Measurements from ENCODE around the gene WDPCP. TPM values are rescaled to one million over a fixed set of nuclear protein-coding genes. Genes with fewer than 3 reads are reported as not detected.

The WDPCP gene
- total and polyA plus RNA-seq, 2 of the 13 experiments (the other 11 are each of a cell fraction or from before 2014, with no cell fraction given): 2.9 to 5.2 TPM

- TF ChIP-seq TFAP4 (IDR thresholded peaks at IDR 0.05; ENCODE audit: borderline replicate concordance, low read depth): no peak
- TF ChIP-seq HNRNPUL1 (IDR thresholded peaks at IDR 0.05; ENCODE audit: low read depth, low read length): no peak
- TF ChIP-seq TGIF2 (CRISPR knock-in tag; IDR thresholded peaks at IDR 0.05): no peak
- no peak for TF ChIP-seq HNF1A (IDR thresholded peaks at IDR 0.05; ENCODE audit: low read depth)
- TF ChIP-seq HNF1A (CRISPR knock-in tag; IDR thresholded peaks at IDR 0.05; ENCODE audit: borderline replicate concordance): no peak
- TF ChIP-seq ZNF234 (CRISPR knock-in tag; conservative IDR thresholded peaks at IDR 0.05): no peak
- no peak for TF ChIP-seq ZNF639 (CRISPR knock-in tag; conservative IDR thresholded peaks at IDR 0.05)
- TF ChIP-seq, protein P1, sequence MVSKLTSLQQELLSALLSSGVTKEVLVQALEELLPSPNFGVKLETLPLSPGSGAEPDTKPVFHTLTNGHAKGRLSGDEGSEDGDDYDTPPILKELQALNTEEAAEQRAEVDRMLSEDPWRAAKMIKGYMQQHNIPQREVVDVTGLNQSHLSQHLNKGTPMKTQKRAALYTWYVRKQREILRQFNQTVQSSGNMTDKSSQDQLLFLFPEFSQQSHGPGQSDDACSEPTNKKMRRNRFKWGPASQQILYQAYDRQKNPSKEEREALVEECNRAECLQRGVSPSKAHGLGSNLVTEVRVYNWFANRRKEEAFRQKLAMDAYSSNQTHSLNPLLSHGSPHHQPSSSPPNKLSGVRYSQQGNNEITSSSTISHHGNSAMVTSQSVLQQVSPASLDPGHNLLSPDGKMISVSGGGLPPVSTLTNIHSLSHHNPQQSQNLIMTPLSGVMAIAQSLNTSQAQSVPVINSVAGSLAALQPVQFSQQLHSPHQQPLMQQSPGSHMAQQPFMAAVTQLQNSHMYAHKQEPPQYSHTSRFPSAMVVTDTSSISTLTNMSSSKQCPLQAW (CRISPR knock-in tag; IDR thresholded peaks at IDR 0.05): no peak
These were observed 208.8 kb downstream of the WDPCP start (continued) for GRCh38 chr2:63379451-63379850.

Data from HepG2 (cell line).